Activated naive CD8-positive, alpha-beta T cell (primary cell): ENCODE data around the gene SPOCK3.
"Not testable (repeated sequence)": the region's sequence is repeated elsewhere in the genome, so short reads cannot be mapped to it uniquely, and the experiment has no call there.

Experiments used
- H3K27ac Mint-ChIP-seq: one replicate; pipeline ENCODE4 v1.8.0; 2021; ENCODE audit warnings: mixed read lengths
- H3K27me3 Mint-ChIP-seq: one replicate; pipeline ENCODE4 v1.8.0; 2021; ENCODE audit warnings: mixed read lengths
- H3K36me3 Mint-ChIP-seq: one replicate; pipeline ENCODE4 v1.8.0; 2021; ENCODE audit warnings: mixed read lengths
- H3K4me1 Mint-ChIP-seq: one replicate; pipeline ENCODE4 v1.8.0; 2021; ENCODE audit warnings: low read depth, mixed read lengths
- H3K4me3 Mint-ChIP-seq: one replicate; pipeline ENCODE4 v1.8.0; 2021; ENCODE audit warnings: mild to moderate bottlenecking, mixed read lengths
- H3K9me3 Mint-ChIP-seq: one replicate; pipeline ENCODE4 v1.8.0; 2021; ENCODE audit warnings: low read depth, mixed read lengths

SPOCK3 gene

GRCh38 chr4:166886718-166887117, 347.6 kb downstream of the SPOCK3 start:
- H3K27ac Mint-ChIP-seq = no peak overlapping the region
- H3K4me3 Mint-ChIP-seq = no peak overlapping the region
- H3K4me1 Mint-ChIP-seq = no peaks in the 10 kb centered on the region
- H3K9me3 Mint-ChIP-seq = peaks cover 3% of the 10 kb centered on the region
- no peaks in the 10 kb centered on the region for H3K36me3 Mint-ChIP-seq
- H3K27me3 Mint-ChIP-seq = no peaks in the 10 kb centered on the region

GRCh38 chr4:166882221-166882620, 352.1 kb downstream of the SPOCK3 start:
- Mint-ChIP-seq H3K27ac (no peak overlapping the region), H3K4me3 (no peak overlapping the region), H3K27me3 (no peaks in the 10 kb centered on the region), H3K4me1 (no peaks in the 10 kb centered on the region), H3K36me3 (no peaks in the 10 kb centered on the region), H3K9me3 (peaks cover 3% of the 10 kb centered on the region)

DNA sequence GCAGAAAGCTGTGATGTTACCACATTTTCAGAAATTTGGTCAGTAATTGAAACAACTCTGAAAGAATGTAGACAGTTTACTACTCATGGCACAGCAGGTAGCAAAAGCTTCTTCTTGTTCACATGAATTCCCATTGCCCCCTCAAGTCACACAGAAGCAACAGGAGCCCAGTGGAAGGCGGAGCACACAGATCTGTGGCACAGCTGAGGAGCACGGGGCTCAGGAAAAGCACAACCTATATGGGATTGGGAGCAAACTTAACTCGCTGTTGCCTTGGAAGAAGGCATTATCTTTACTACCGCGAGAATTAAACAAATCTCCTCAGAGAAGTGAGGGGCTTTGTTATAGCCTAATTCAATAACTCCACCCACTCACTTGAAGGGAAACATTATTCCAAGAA, 358.5 kb downstream of the SPOCK3 start:
- H3K27ac Mint-ChIP-seq = no peak overlapping the region
- no peaks in the 10 kb centered on the region for H3K27me3 Mint-ChIP-seq
- no peaks in the 10 kb centered on the region for H3K4me1 Mint-ChIP-seq
- peaks cover 6% of the 10 kb centered on the region for H3K9me3 Mint-ChIP-seq
- H3K4me3 Mint-ChIP-seq = no peak overlapping the region
- no peaks in the 10 kb centered on the region for H3K36me3 Mint-ChIP-seq

DNA sequence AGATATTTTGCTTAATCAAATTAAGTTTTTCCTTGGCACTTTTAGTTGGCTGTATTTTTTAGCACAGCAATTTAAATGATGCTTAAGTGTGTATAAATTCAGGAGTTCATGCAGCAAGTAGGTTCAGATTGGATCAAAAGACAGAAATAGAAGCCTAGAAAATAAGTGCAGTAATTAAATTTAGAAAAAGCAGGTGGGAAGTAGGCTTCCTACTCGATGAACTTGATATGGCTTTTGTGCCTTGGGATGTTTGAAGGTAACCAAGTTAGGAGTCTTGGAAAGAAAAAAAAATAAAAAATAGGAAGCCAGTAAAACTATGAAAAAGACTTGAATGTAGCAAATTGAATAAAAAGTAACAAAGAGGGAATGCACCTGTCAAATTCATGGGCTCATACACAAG, 372.3 kb downstream of the SPOCK3 start:
- Mint-ChIP-seq H3K9me3 (no peaks in the 10 kb centered on the region), H3K4me3 (no peak overlapping the region), H3K27me3 (no peaks in the 10 kb centered on the region)

GRCh38 chr4:166850398-166850797, 383.9 kb downstream of the SPOCK3 start:
- H3K27me3 Mint-ChIP-seq, H3K36me3 Mint-ChIP-seq, H3K27ac Mint-ChIP-seq, H3K4me3 Mint-ChIP-seq, H3K4me1 Mint-ChIP-seq, H3K9me3 Mint-ChIP-seq: not testable (repeated sequence)

More for the DNA sequence above, 372.3 kb downstream of the SPOCK3 start:
- Mint-ChIP-seq H3K36me3 (no peaks in the 10 kb centered on the region), H3K27ac (no peak overlapping the region), H3K4me1 (no peaks in the 10 kb centered on the region)

DNA sequence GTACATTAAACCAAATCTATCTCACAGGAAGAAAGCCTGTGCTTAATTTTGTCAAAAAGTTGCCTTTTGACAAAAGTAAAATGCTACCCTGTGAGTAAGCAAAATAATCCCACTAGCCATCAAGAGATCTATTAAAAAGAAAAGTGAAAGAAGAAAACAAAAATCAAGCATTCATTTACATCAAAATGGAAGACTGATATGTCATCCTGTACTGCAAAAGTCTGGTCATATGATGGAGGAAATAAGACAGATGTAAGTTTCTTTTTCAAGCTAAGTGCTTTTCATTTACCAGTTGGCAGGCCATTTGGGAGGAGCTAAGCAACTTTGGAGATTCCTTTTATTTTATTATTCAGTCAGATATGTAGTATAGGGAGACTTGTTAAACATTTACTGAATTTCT, 387.4 kb downstream of the SPOCK3 start:
- Mint-ChIP-seq H3K9me3 (no peaks in the 10 kb centered on the region), H3K4me3 (no peak overlapping the region), H3K4me1 (no peaks in the 10 kb centered on the region), H3K27me3 (no peaks in the 10 kb centered on the region), H3K27ac (no peak overlapping the region), H3K36me3 (no peaks in the 10 kb centered on the region)

GRCh38 chr4:166842795-166843261, 391.5 kb downstream of the SPOCK3 start:
- no peaks in the 10 kb centered on the region for H3K4me1 Mint-ChIP-seq
- H3K36me3 Mint-ChIP-seq = no peaks in the 10 kb centered on the region
- no peaks in the 10 kb centered on the region for H3K27me3 Mint-ChIP-seq
- H3K9me3 Mint-ChIP-seq = peaks cover 3% of the 10 kb centered on the region
- H3K27ac Mint-ChIP-seq = no peak overlapping the region
- no peak overlapping the region for H3K4me3 Mint-ChIP-seq

- Mint-ChIP-seq H3K4me3 (no peak overlapping the region), H3K36me3 (no peaks in the 10 kb centered on the region), H3K27me3 (no peaks in the 10 kb centered on the region), H3K9me3 (peaks cover 3% of the 10 kb centered on the region), H3K27ac (no peak overlapping the region), H3K4me1 (no peaks in the 10 kb centered on the region)
Measured at GRCh38 chr4:166839615-166840251, 394.6 kb downstream of the SPOCK3 start.

GRCh38 chr4:166838975-166839614, 395.2 kb downstream of the SPOCK3 start:
- Mint-ChIP-seq H3K36me3 (no peaks in the 10 kb centered on the region), H3K4me1 (no peaks in the 10 kb centered on the region), H3K9me3 (peaks cover 3% of the 10 kb centered on the region), H3K4me3 (no peak overlapping the region), H3K27me3 (no peaks in the 10 kb centered on the region), H3K27ac (no peak overlapping the region)

- H3K4me3 Mint-ChIP-seq = no peak overlapping the region
- no peaks in the 10 kb centered on the region for H3K4me1 Mint-ChIP-seq
- no peak overlapping the region for H3K27ac Mint-ChIP-seq
- H3K9me3 Mint-ChIP-seq = peaks cover 8% of the 10 kb centered on the region
- H3K27me3 Mint-ChIP-seq = no peaks in the 10 kb centered on the region
- no peaks in the 10 kb centered on the region for H3K36me3 Mint-ChIP-seq
Measured at GRCh38 chr4:166836865-166837264, 397.4 kb downstream of the SPOCK3 start.

DNA sequence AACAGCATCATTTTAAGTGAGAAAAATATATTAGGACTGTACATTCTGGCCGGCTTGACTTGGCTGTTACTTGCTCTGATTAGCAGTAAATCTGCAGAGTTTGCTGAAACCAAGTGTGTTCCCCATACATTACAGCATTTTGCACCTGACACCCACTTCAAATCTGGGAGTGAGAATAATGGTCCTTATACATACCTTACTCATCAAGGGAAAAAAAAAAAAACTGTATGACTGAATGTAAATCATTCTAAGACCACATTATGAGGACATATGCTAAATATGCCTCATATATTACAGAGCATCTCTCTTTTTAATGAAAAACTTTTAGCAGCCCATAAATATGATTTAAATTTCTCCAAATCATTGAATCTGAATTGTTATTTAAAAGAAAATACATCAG, 406.7 kb downstream of the SPOCK3 start:
- Mint-ChIP-seq H3K9me3 (peaks cover 1% of the 10 kb centered on the region), H3K36me3 (no peaks in the 10 kb centered on the region), H3K4me3 (no peak overlapping the region), H3K27me3 (no peaks in the 10 kb centered on the region), H3K27ac (no peak overlapping the region), H3K4me1 (no peaks in the 10 kb centered on the region)

- no peaks in the 10 kb centered on the region for H3K36me3 Mint-ChIP-seq
- no peaks in the 10 kb centered on the region for H3K4me1 Mint-ChIP-seq
- no peak overlapping the region for H3K27ac Mint-ChIP-seq
- no peaks in the 10 kb centered on the region for H3K27me3 Mint-ChIP-seq
- H3K4me3 Mint-ChIP-seq = no peak overlapping the region
- peaks cover 6% of the 10 kb centered on the region for H3K9me3 Mint-ChIP-seq
Measured at GRCh38 chr4:166827167-166827566, 407.1 kb downstream of the SPOCK3 start.

DNA sequence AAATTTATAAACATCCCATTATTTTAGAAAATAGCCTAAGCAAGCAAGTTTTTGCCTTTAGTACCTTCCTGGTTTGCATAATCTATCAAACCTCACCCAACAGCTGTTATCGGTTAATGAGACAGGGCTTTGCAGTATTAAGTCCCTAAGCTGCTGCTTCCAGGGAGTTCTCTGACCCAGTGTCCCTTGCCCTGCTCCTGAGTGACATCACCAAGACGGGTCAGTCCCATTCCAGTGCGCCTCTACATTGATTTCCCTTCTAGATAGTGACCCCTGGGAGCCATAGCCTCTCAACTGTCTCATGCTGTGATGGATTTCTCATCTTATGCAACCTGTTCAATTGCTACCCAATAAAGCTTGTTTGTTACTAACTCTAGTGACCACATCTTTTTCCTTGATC, 410.4 kb downstream of the SPOCK3 start:
- no peak overlapping the region for H3K4me3 Mint-ChIP-seq
- no peak overlapping the region for H3K27ac Mint-ChIP-seq
- H3K36me3 Mint-ChIP-seq = no peaks in the 10 kb centered on the region
- H3K4me1 Mint-ChIP-seq = no peaks in the 10 kb centered on the region
- peaks cover 12% of the 10 kb centered on the region for H3K9me3 Mint-ChIP-seq
- H3K27me3 Mint-ChIP-seq = no peaks in the 10 kb centered on the region

DNA sequence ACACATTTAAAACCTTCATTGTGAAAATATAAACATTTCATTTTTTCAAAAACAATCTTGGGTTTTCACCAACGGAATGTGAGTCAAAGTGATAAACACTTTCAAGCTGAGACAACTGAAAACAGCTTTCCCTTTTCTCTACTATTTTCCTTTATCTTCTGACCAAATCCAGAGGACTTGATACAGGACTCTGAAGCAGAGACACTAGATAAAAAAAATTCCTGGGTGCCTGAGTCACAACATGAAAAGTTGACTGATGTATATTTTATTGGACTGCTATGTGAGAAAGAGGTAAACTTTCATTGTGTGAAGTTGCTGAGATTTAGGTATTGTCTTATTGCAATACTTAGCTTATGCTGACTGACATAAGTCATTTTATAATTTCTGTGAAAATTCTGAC, 411.2 kb downstream of the SPOCK3 start:
- Mint-ChIP-seq H3K4me3 (no peak overlapping the region), H3K27ac (no peak overlapping the region), H3K9me3 (peaks cover 12% of the 10 kb centered on the region), H3K27me3 (no peaks in the 10 kb centered on the region), H3K4me1 (no peaks in the 10 kb centered on the region), H3K36me3 (no peaks in the 10 kb centered on the region)

GRCh38 chr4:166822386-166822785, 411.9 kb downstream of the SPOCK3 start:
- no peaks in the 10 kb centered on the region for H3K36me3 Mint-ChIP-seq
- H3K27me3 Mint-ChIP-seq = no peaks in the 10 kb centered on the region

GRCh38 chr4:166816890-166817289, 417.4 kb downstream of the SPOCK3 start:
- H3K27me3 Mint-ChIP-seq = no peaks in the 10 kb centered on the region
- H3K4me1 Mint-ChIP-seq = no peaks in the 10 kb centered on the region
- H3K36me3 Mint-ChIP-seq = no peaks in the 10 kb centered on the region

More at GRCh38 chr4:166822386-166822785, 411.9 kb downstream of the SPOCK3 start:
- Mint-ChIP-seq H3K9me3 (peaks cover 12% of the 10 kb centered on the region), H3K4me3 (no peak overlapping the region), H3K27ac (no peak overlapping the region), H3K4me1 (no peaks in the 10 kb centered on the region)

More at GRCh38 chr4:166816890-166817289, 417.4 kb downstream of the SPOCK3 start:
- Mint-ChIP-seq H3K27ac (no peak overlapping the region), H3K9me3 (peaks cover 11% of the 10 kb centered on the region), H3K4me3 (no peak overlapping the region)
